K562 (cell line): Measurements from ENCODE around the gene PARD6B. TPM values are rescaled to one million over a fixed set of nuclear protein-coding genes. Genes with fewer than 3 reads are reported as not detected.
A peak's percentile ranks its signal among the peaks of the same experiment; 100 is the strongest.

Source experiments
- ATAC-seq: fragments of 200-7000 bp; cut with Tn5 transposase; 3 replicates; pipeline ENCODE4 v1.9.1; 2020; ENCODE audit warnings: moderate library complexity
- BruUV-seq: library from RNA; stranded (reverse); fragments of 400-500 nt; replicated peaks from 2 replicates; lab custom pipeline; 2021; lab: Mats Ljungman, UMichigan
- CTCF ChIA-PET: fragments of 300-600 bp; formaldehyde crosslinking; extraction: SDS; loops from one replicate; lab custom pipeline; 2021; ENCODE audit warnings: low intra/inter-chr PET ratio; lab: Yijun Ruan, JAX
- POLR2A ChIA-PET: fragments of 300-600, 350-650 bp; sonication (Branson Sonifier 250); formaldehyde crosslinking; extraction: SDS; loops from one replicate; lab custom pipeline; 2021; ENCODE audit warnings: antibody characterized with exemption, inconsistent platforms; lab: Yijun Ruan, JAX
- DNase-seq, 4 experiments: peaks; one replicate each; pipeline versions ENCODE4 v3.0.0 to v3.0.0-alpha.2; 2011 to 2018; ENCODE audit warnings: low spot score in 3 of 4, mixed read lengths in 3 of 4; ENCODE audit errors: extremely low read depth in 1 of 4
- FAIRE-seq: peaks from 2 replicates; lab custom pipeline; 2011; peaks lifted over from hg19 to GRCh38; lab: Jason Lieb, UNC
- H2AFZ ChIP-seq: 2 replicates; pipeline ENCODE4 v1.6.0; 2011; ENCODE audit warnings: low read depth, low read length, control low read depth, inconsistent platforms
- H3K27ac ChIP-seq: fragments of 200-600 bp; 3 replicates; pipeline ENCODE4 v1.8.0; 2011; ENCODE audit warnings: low read depth, mild to moderate bottlenecking, control low read depth, inconsistent platforms, low read length, moderate library complexity, mixed read lengths; ENCODE audit errors: extremely low read depth
- H3K27me3 ChIP-seq, 2 experiments: fragments of 300-600 bp in 1 of 2; 2 replicates in 1 of 2; 3 replicates in 1 of 2; pipeline versions ENCODE4 v1.6.0 to v1.8.0; 2011; ENCODE audit warnings: inconsistent platforms in 2 of 2, low read length in 2 of 2, mild to moderate bottlenecking in 1 of 2, mixed read lengths in 1 of 2, moderate library complexity in 1 of 2; ENCODE audit not compliant: control insufficient read depth in 2 of 2, insufficient read depth in 2 of 2
- H3K36me3 ChIP-seq: fragments of 300-600 bp; 3 replicates; pipeline ENCODE4 v1.8.0; 2011; ENCODE audit warnings: mild to moderate bottlenecking, low read length, inconsistent platforms; ENCODE audit not compliant: control insufficient read depth, insufficient read depth
- H3K4me1 ChIP-seq, 2 experiments: fragments of 200-600 bp in 1 of 2; replicated peaks in 1 of 2; 2 replicates in 1 of 2; 3 replicates in 1 of 2; pipeline versions ENCODE4 v1.5.1 to v1.8.0; 2011; ENCODE audit warnings: inconsistent platforms in 2 of 2, low read length in 2 of 2, mild to moderate bottlenecking in 1 of 2, mixed read lengths in 1 of 2, moderate library complexity in 1 of 2; ENCODE audit not compliant: control insufficient read depth in 2 of 2, insufficient read depth in 2 of 2
- H3K4me2 ChIP-seq: 2 replicates; pipeline ENCODE4 v1.6.1; 2011; ENCODE audit warnings: low read length, control low read depth, inconsistent platforms, mixed read lengths; ENCODE audit not compliant: insufficient read depth
- H3K4me3 ChIP-seq: fragments of 200-600 bp; sonication (generic), shearing (Covaris generic); 2 replicates; pipeline ENCODE4 v1.5.1; 2016; ENCODE audit warnings: control low read depth, inconsistent platforms
- H3K79me2 ChIP-seq: fragments of 200-600 bp; 3 replicates; pipeline ENCODE4 v1.8.0; 2011; ENCODE audit warnings: low read length, inconsistent platforms; ENCODE audit not compliant: control insufficient read depth, insufficient read depth
- H3K9ac ChIP-seq, 2 experiments: 2 replicates each; pipeline versions ENCODE4 v1.6.0 to v1.6.1; 2011; ENCODE audit warnings: low read depth in 2 of 2, low read length in 2 of 2, control low read depth in 1 of 2, inconsistent platforms in 1 of 2, mild to moderate bottlenecking in 1 of 2, mixed read lengths in 1 of 2; ENCODE audit not compliant: insufficient read depth in 1 of 2
- H3K9me1 ChIP-seq: one replicate; pipeline ENCODE4 v1.6.0; 2011; ENCODE audit warnings: inconsistent platforms, mild to moderate bottlenecking, low read length, moderate library complexity; ENCODE audit not compliant: control insufficient read depth, insufficient read depth
- H3K9me3 ChIP-seq: replicated peaks from 2 replicates; pipeline ENCODE4 v1.5.1; 2011; ENCODE audit warnings: low read depth, low read length, inconsistent platforms; ENCODE audit not compliant: control insufficient read depth, insufficient read depth
- H4K20me1 ChIP-seq: replicated peaks from 2 replicates; pipeline ENCODE4 v1.6.1; 2011; ENCODE audit warnings: low read length, inconsistent platforms, mixed read lengths; ENCODE audit not compliant: control insufficient read depth, insufficient read depth
- BRD4 ChIP-seq: fragments of 200-600 bp; sonication (generic); IDR thresholded peaks from 2 replicates; pipeline ENCODE4 v1.6.1; 2017; ENCODE audit warnings: inconsistent platforms
- DIDO1 ChIP-seq: fragments of 450-650 bp; IDR thresholded peaks from 2 replicates; pipeline ENCODE4 v1.6.1; 2016; ENCODE audit warnings: low read depth, missing biosample characterization, missing genetic modification characterization
- EWSR1 ChIP-seq: fragments of 450-650 bp; IDR thresholded peaks from 2 replicates; pipeline ENCODE4 v1.6.1; 2018; ENCODE audit warnings: borderline replicate concordance, mild to moderate bottlenecking, low read depth, moderate library complexity; ENCODE audit not compliant: partially characterized antibody
- HES1 ChIP-seq: fragments of 450-650 bp; IDR thresholded peaks from 2 replicates; pipeline ENCODE4 v1.6.1; 2016; ENCODE audit warnings: low read depth, mild to moderate bottlenecking, moderate library complexity
- L3MBTL2 ChIP-seq: fragments of 450-650 bp; IDR thresholded peaks from 2 replicates; pipeline ENCODE4 v1.6.1; 2016; ENCODE audit warnings: mild to moderate bottlenecking, moderate library complexity
- SMARCE1 ChIP-seq: fragments of 450-650 bp; IDR thresholded peaks from 2 replicates; pipeline ENCODE4 v1.7.1; 2016; ENCODE audit warnings: mild to moderate bottlenecking
- TCF7 ChIP-seq: sonication (generic); IDR thresholded peaks from 2 replicates; pipeline ENCODE4 v1.6.1; 2016; ENCODE audit warnings: antibody characterized with exemption, borderline replicate concordance
- TCFL5 ChIP-seq: fragments of 250-450 bp; sonication (Bioruptor Pico); conservative IDR thresholded peaks from 2 replicates; pipeline ENCODE4 v1.6.1; 2021; ENCODE audit warnings: mild to moderate bottlenecking, moderate library complexity, matching md5 sums
- THRB ChIP-seq: fragments of 450-650 bp; formaldehyde crosslinking; conservative IDR thresholded peaks from 2 replicates; pipeline ENCODE4 v1.4.0; 2022; ENCODE audit warnings: mild to moderate bottlenecking, missing genetic modification characterization
- U2AF1 ChIP-seq: fragments of 200-400 bp; formaldehyde crosslinking; optimal IDR thresholded peaks from 2 replicates; pipeline ENCODE3; 2017; ENCODE audit warnings: mild to moderate bottlenecking, low read depth, low read length, moderate library complexity
- ZFP91 ChIP-seq: sonication (generic); formaldehyde crosslinking; IDR thresholded peaks from 2 replicates; pipeline ENCODE4 v1.8.0; 2022; ENCODE audit warnings: mild to moderate bottlenecking, missing genetic modification reagents
- ZNF12 ChIP-seq: sonication (generic); formaldehyde crosslinking; IDR thresholded peaks from 2 replicates; pipeline ENCODE4 v1.4.0; 2020; ENCODE audit warnings: mild to moderate bottlenecking, missing genetic modification reagents
- ZNF224 ChIP-seq: sonication (generic); formaldehyde crosslinking; IDR thresholded peaks from 2 replicates; pipeline ENCODE4 v1.8.0; 2022; ENCODE audit warnings: mild to moderate bottlenecking, missing genetic modification reagents
- ZNF695 ChIP-seq: fragments of 450-650 bp; formaldehyde crosslinking; IDR thresholded peaks from 2 replicates; pipeline ENCODE4 v1.4.0; 2020; ENCODE audit warnings: mild to moderate bottlenecking, moderate library complexity
- ZNF785 ChIP-seq: fragments of 250-450 bp; sonication (Bioruptor Pico); IDR thresholded peaks from 2 replicates; pipeline ENCODE4 v1.4.0; 2020; ENCODE audit warnings: mild to moderate bottlenecking
- WGBS: fragments of 100-300 bp; shearing (Covaris generic); methylation state at CpG from one replicate; pipeline ENCODE4 v1.1.6; 2016; ENCODE audit warnings: low coverage, mixed read lengths; ENCODE audit not compliant: insufficient coverage; ENCODE audit errors: missing lambda C conversion rate; 5-methylcytosine and 5-hydroxymethylcytosine counted together
- in situ Hi-C: fragments of 300-500 bp; cut with MboI; formaldehyde crosslinking; loops from 4 replicates; pipeline ENCODE4 v1.15.0; 2018; ENCODE audit warnings: inconsistent platforms, mixed read lengths
- intact Hi-C: fragments of 100-400 bp; cut with micrococcal nuclease; formaldehyde crosslinking; loops from 2 replicates; pipeline ENCODE4 v1.14.2; 2022
- polyA plus RNA-seq, 8 experiments: library from polyadenylated mRNA; depleted of rRNA in 4 of 8; stranded (reverse) in 5 of 8; unstranded in 3 of 8; fragments of >200 nt; fragmentation: Nextera tagmentation in 2 of 8; fragmentation: Illumina TruSeq in 1 of 8; extraction: Ambion mirVana in 2 of 8; extraction: Trizol in 1 of 8; gene quantifications; 2 replicates each; pipeline versions ENCODE4 v1.2.1 to v1.2.3, GENCODE V29; 2011 to 2014; ENCODE audit warnings: inconsistent platforms in 1 of 8, missing spikeins in 1 of 8
- total RNA-seq, 7 experiments: library from RNA; depleted of rRNA in 6 of 7; stranded (reverse); fragments of >200 nt in 6 of 7; fragmentation: Illumina TruSeq in 2 of 7; extraction: Trizol in 2 of 7; gene quantifications; 2 replicates each; pipeline versions ENCODE4 v1.2.1 to v1.2.3, GENCODE V29; 2011 to 2021; ENCODE audit warnings: low replicate concordance in 1 of 7
- TF ChIP-seq, protein P1 (sequence below): sonication (generic); formaldehyde crosslinking; IDR thresholded peaks from 2 replicates; pipeline ENCODE4 v1.8.1; 2023; ENCODE audit warnings: mild to moderate bottlenecking, missing genetic modification reagents

Gene PARD6B
- total and polyA plus RNA-seq, 9 of the 15 experiments (the other 6 are each of a cell fraction or from before 2014, with no cell fraction given): 1.7 to 12.3 (median 5.5) TPM

DNA sequence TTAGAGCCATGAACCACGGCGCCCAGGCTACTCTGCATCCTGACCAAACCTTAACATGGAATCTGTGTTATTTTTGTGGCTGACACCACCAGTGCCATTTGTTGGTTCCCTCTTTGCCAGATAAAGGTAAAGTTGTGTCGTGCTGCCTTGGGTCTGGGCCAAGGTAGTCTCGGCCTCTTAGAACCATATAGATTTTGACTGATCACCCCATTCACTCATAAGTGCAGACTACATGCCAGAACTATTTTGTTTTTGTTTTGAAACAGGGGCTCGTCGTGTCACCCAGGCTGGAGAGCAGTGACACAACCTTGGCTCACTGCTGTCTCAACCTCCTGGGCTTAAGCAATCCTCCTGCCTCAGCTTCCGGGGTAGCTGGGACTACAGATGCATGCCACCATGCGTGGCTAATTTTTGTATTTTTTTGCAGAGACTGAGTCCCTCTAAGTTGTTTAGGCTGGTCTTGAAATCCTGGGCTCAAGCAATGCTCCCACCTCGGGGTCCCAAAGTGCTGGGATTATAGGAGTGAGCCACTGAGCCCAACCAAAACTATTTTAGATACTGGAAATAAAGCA lies 20.8 kb upstream of the PARD6B start (continued):
- no peak for TF ChIP-seq THRB (CRISPR knock-in tag)

GRCh38 chr20:50711113-50711825 lies 20.1 kb upstream of the PARD6B start:
- FAIRE-seq: peak; percentile 42
- H3K4me1 ChIP-seq: peaks cover 22% of the 10 kb centered on the region in 2 experiments
- TF ChIP-seq TCF7 (no peak), ZNF224 (CRISPR knock-in tag) (no peak), TCFL5 (no peak), ZNF695 (CRISPR knock-in tag) (no peak), U2AF1 (no peak), EWSR1 (no peak), ZFP91 (CRISPR knock-in tag) (no peak), ZNF12 (CRISPR knock-in tag) (no peak), DIDO1 (tag) (no peak), ZNF785 (CRISPR knock-in tag) (no peak), L3MBTL2 (peak; percentile 47; the same call in 1 of the 2 replicates), HES1 (no peak), BRD4 (no peak), SMARCE1 (0 out of 2 replicates have a peak, but pooled peaks have one; percentile 25)
- TF ChIP-seq, protein P1, sequence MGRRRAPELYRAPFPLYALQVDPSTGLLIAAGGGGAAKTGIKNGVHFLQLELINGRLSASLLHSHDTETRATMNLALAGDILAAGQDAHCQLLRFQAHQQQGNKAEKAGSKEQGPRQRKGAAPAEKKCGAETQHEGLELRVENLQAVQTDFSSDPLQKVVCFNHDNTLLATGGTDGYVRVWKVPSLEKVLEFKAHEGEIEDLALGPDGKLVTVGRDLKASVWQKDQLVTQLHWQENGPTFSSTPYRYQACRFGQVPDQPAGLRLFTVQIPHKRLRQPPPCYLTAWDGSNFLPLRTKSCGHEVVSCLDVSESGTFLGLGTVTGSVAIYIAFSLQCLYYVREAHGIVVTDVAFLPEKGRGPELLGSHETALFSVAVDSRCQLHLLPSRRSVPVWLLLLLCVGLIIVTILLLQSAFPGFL (CRISPR knock-in tag): no peak

More at GRCh38 chr20:50711113-50711825, 20.1 kb upstream of the PARD6B start:
- CTCF ChIA-PET: no interaction called here
- POLR2A ChIA-PET: interaction anchor here (0.9 to 1.0 kb wide), 3 partner anchors 15 to 43 kb away, joined by 3 to 4 read pairs (median 3); no protein-coding TSS in a partner anchor
- DNase-seq: peak in 2 of 4 experiments; percentile 30 to 54
- H3K27ac ChIP-seq: peak overlapping the region; percentile 48; the same call in 2 of the 3 replicates
- ATAC-seq: peak; percentile 60
- no TSS peak for BruUV-seq
- no peaks in the 10 kb centered on the region for H4K20me1 ChIP-seq
- intact Hi-C loops: loop anchor here (5.0 kb wide), 1 partner anchor 49 kb away; no protein-coding TSS in a partner anchor
- H3K27me3 ChIP-seq: no peaks in the 10 kb centered on the region
- no peaks in the 10 kb centered on the region for H3K9me3 ChIP-seq
- WGBS: 54% methylated on average over 13 of the region's 13 CpGs
- H3K36me3 ChIP-seq: no peaks in the 10 kb centered on the region
- no peaks in the 10 kb centered on the region for H3K9me1 ChIP-seq
- in situ Hi-C loops: no loop called here
- no peak overlapping the region for H3K4me3 ChIP-seq
- peak overlapping the region; percentile 50 for H3K4me2 ChIP-seq
- H3K79me2 ChIP-seq: no peaks in the 10 kb centered on the region
- peak overlapping the region; percentile 85 for H2AFZ ChIP-seq
- peak overlapping the region; percentile 20 to 30; a peak in 3 of 4 replicates for H3K9ac ChIP-seq
